ENCODE measurements around the gene ZNF394.
A peak's percentile ranks its signal among the peaks of the same experiment; 100 is the strongest.

ZNF394 gene

DNA sequence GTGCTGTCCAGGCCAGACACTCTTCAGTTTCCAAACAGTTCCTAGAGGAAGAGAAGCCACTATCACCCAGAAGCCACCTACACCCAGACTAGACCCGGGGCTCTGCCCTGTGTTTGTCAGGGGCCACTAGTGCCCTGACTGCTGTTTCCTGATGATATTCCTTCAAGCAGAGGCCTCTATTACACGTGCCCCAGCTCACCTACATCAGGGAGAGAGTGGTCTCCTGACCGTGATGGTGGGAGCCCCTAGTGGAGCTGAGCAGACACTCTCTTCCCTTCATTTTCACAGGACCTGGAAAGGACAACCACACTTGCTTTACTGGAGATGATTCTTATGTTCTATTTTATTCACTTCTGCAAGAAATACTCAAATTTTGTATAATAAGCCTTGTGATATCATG, 9.2 kb downstream of the ZNF394 start:
- DNase-seq, result no peak

- no peak for DNase-seq
Observed at GRCh38 chr7:99489235-99489634, 10.8 kb downstream of the ZNF394 start.

- DNase-seq, result no peak
Observed at GRCh38 chr7:99485094-99485493, 15.0 kb downstream of the ZNF394 start.

DNA sequence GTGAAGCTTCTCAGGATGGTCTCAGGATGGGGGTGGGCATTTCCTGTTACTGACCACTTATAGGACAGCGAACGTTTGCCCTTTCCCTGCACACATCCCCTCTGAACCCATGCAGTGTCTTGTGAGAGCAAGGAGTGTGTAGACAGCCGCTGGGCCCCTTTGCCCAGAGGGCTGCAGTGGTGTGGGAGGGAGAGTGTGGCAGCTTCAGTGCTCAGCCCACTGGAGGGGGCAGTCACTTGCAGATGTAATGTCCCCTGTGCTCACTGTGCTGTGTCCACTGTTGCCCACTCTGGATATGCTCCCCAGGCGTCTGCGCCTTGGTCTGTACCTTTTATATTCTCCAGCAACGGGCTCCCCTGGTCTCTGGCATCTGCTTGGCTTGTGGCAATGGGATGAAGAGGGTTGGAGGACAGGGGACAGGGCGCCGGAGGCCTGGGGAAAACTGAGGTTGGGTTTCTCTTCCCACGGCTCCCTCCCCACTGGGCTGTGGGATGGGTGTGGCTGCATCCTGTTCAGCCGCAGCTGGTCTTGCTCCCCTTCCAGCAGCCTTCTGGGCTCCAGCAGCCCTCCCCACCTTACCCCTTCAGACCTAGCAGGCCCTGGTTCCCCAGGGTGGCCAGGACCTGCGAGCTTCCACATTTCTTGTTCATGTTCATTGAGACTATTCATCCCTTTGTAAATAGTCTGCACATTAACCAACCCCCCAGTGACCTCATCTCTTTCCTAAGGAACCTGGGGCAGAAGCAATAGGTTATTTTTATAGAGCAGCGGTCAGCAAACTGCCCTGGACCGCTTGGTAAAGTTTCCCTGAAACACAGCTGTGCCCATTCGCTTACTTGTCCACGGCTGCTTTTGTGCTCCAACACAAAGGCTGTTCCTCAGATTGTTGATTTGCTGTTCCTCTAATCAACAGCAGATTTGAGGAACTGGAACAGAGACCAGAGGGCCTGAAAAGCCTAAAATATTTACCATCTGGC, 21.3 kb downstream of the ZNF394 start:
- DNase-seq, result no peak

- no peak for DNase-seq
Observed at GRCh38 chr7:99476107-99476506, 24.0 kb downstream of the ZNF394 start.

GRCh38 chr7:99473315-99473596, 26.8 kb downstream of the ZNF394 start:
- DNase-seq, result no peak

DNA sequence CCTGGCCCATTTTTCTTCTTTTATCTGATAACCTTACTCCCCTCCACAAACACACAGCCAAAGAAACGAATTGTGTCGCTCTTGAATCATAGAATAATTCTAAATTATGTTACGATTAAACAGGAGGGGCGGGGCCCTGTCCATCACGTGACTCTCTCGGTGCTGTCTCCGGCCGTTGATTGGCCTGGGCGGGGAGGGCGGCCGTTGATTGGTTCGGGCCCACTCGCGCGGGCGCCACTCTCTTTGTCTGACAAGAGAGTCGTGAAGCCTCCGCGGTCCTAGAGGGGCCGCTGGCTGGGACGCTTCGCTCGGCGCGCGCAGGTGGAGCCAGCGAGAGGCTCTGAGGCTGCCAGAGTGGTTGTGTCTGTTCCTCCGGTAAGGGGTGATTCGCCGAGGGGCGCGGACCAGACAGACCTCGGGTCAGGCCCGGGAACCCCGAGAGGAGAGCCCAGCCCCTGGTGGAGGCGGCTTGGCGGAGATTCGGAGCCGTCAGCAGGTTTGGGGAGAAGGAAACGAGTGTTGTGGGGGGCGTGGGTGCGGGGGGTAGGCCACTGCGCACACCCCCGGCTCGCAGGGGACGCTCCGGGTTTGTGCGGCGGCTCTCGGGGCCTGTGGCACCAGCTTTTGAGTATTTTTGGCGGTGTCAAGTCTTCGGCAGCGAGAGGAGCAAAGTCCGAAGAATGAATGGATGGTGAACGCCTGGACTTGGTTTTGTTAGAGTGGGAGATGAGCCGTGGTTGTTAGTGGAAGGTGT, 27.3 kb downstream of the ZNF394 start, which contains the start of gene ZNF789:
Gene ZNF789 (plus strand): TSS at position 330 of the 754 bp plus-strand sequence. CDS start 3,567 bp downstream, outside the sequence.
- peak; percentile 97 for DNase-seq

DNA sequence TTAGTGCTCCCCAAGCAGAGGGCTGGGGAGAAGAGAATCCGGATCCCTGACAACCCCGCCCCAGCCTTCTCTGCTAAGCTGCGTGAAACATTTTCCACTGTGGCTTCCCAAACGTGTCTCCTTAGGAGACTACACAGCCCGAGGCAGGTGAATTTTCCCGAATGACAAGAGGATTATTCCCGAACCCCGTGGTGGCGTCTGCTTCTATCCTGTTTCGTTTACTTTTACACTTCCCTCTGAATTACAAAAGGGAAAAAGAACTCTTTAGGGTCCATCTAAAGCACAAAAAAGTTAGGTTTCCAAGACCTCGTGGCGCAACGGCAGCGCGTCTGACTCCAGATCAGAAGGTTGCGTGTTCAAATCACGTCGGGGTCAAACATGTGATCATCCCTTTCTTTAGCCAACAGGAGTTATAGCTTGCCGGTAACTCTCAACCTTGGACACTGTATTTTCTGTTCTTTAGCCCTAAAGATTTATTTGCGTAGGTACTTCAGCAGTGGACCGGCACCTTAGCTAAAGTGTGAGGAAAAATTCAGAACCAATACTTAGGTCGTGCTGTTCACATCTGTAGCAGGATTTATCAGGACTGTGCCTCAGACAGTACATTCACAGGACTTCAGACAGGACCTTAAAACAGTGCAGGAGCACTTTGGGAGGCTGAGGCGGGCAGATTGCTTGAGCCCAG, 30.6 kb downstream of the ZNF394 start:
- no peak for DNase-seq

GRCh38 chr7:99468336-99468918, 31.7 kb downstream of the ZNF394 start:
- DNase-seq, result no peak

GRCh38 chr7:99465421-99465768, 34.7 kb downstream of the ZNF394 start:
- DNase-seq, result no peak

DNA sequence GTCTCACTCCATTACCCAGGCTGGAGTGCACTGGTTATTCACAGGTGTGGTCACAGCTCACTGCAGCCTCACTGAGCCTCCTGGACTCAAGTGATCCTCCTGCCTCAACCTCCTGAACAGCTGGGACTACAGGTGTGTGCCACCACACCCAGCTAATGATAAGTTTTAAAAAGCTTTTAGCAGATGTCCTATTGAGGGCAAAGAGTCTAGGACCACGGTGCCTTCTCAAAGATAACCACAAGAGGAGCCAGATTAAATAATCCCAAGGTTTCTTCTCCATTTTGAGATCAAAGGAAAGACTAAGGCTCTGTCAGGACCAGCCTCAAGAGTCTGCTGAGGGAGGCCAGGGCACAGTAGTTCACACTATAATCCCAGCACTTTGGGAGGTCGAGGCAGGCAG, 38.9 kb downstream of the ZNF394 start:
- DNase-seq, result no peak

GRCh38 chr7:99460651-99461050, 39.4 kb downstream of the ZNF394 start:
- no peak for DNase-seq

DNA sequence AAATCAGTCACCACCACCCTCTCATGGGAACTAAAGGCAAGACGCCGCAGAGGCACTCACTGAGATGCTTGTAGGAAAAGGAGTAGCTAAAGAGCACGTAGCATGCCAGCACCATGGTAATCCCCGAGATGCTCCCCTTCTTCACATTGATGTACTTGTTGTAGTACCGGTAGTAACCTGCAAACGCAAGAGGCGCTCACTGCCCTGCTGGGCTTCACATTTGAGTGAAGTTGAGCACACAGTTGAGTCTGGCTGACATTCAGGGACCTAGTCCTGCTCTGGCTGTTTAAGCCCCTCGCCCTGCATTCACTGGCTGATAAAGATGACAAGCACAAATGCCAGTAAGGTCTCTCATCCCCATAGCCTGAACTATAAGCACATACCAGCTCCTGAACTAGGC, 41.0 kb downstream of the ZNF394 start:
- DNase-seq, result no peak

DNA sequence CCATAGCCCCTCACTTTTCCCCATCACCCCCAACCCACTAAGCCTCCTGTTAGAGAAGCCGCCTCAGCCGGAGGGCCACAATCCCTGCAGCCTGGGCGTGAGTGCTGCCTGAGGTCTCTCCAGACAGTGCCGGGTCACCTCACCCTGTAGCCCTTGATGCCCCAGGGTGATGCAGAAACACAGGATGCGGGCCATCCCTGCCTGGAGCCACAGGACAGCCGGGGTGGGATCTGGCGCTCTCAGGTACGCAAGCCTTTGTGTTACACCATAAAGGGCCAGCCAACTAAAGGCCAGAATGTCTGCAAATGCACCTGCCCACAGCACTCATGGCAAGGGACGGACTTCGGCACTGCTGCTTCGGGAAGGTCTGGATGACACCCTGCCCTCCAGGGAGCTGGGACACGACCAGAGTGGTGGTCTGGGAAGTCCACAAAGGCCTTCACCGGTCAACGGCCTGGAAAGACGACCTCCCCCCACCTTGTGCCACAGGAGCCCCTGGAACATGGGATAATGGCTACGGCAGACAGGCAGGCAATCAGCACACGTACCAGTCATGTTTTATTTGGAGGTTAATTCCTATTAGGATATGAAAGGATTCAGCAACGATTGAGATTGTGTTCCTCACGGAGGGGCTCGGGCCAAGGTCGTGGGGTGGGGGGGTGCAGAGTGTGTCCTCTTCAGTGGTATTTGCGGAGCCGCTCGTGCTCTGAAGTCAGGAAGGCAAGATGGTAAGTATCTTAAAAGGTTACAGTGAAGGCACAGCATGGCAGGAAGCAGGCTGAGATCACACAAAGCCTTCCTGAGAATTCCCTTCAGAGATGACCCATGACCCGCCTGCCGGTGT, 42.2 kb downstream of the ZNF394 start:
- no peak for DNase-seq

DNA sequence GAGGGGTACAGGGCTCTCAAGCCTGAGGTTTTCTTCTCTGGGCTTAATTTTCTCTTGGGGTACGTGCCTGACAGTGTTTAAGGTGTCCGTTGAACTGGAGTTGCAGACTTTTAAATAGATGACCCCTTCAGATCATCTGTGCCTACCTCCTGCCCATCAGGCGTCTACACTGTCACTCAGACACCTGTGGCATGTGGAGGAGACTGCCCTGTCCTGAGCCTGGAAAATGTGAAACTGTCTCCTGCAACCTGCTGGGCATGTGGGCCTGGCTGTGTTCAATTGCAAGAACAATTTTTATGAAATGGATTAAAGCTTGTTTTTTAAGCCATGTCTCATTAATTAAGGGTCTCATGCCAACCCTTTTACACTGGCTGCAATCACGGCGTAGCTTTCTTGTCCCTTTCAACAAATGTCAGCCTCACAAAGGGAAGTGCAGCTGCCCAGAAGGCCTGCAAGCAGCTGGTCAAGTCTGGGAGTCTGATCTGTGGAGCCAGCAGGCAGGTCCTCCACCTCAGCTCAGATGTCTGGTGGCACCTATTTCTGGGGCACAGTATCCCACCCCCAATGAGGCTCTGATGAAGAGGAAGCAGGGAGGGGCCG, 42.9 kb downstream of the ZNF394 start:
- no peak for DNase-seq

DNA sequence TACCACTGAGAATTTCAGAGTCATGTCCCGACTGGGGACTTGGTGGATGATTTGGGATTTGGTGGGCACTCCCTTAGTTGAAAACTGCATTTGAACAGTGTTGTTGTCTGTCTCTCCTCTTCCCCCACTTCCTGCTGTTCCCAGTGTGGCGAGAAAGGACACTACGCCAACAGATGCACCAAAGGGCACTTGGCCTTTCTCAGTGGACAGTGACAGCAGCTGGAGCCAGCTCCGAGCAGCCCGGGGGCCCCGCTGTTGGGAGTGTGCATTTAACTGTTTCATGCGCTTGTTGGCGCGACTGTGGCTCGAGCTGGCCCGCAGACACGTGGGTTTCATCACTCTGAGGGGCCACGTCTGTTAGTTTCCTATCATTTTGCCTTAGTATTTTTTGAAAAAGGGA, 43.8 kb downstream of the ZNF394 start:
- no peak for DNase-seq

- no peak for DNase-seq
Observed at GRCh38 chr7:99455874-99456273, 44.2 kb downstream of the ZNF394 start.

- no peak for DNase-seq
Observed at GRCh38 chr7:99453105-99453504, 47.0 kb downstream of the ZNF394 start.

DNA sequence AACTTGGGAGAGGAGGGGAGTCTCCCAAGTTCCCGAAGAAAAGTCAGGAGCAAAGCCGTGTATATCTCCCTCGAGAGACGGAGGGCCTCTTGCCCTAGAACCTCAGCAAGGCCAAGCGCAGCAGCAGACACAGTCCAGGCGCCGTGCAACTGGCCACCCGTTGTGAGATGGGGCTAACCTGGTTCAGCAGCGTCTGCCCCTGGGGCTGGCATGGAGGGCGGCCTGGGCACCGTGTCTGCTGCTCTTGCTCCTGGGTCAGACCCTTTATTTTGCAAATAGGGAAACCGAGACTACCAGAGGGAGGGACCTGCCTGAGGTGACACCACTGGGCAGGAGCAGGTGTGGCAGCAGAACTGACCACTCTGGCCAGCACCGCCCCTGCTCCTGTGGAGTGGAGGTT, 47.5 kb downstream of the ZNF394 start:
- DNase-seq, result no peak

GRCh38 chr7:99451936-99452335, 48.1 kb downstream of the ZNF394 start:
- DNase-seq, result no peak

DNA sequence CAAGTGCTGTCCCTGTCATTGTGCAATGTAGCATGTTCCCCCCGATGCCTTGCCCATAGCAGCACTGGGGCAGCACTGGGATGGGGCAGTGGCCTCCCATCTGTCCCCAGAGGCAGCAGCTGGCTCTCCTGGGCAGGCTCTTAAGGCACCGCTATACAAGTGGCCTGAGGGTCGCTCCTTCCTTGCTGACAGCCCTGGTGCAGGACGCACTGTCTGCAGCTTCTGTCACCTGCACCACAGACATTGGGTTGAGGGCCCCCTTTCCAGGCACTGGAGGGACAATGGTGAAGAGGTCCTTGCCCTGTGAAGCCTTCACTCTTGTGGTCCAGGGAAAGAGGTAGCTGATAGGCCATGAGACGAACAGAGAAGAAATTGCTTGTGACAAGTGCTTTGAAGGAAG, 50.8 kb downstream of the ZNF394 start:
- DNase-seq, result no peak

DNA sequence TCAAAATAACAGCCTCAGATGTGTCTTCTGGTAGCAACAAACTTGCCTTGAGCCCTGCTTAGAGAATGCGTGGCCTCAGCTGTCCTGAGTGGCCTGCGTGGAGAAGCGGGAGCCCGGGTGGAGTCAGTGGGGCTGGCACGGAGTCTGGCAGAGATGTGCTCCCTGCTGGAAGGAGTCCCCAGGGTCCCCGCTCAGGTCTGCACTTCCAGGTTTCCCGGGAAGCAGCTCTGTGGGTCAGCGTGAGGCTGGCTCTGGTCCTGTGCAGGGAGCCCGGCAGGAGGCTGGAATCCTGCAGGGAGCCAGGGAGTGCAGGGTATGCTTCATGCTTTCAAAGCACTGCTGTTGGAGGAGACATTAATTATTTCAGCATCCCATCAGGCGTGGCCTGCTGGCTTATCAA, 51.2 kb downstream of the ZNF394 start:
- no peak for DNase-seq

Data from NCI-H1436 (cell line).